ENCODE results near the gene CDKN2C. TPM values are rescaled to one million over a fixed set of nuclear protein-coding genes. Genes with fewer than 3 reads are reported as not detected.

CDKN2C gene
- total and polyA plus RNA-seq, 2 experiments from 2014 or later = not detected

DNA sequence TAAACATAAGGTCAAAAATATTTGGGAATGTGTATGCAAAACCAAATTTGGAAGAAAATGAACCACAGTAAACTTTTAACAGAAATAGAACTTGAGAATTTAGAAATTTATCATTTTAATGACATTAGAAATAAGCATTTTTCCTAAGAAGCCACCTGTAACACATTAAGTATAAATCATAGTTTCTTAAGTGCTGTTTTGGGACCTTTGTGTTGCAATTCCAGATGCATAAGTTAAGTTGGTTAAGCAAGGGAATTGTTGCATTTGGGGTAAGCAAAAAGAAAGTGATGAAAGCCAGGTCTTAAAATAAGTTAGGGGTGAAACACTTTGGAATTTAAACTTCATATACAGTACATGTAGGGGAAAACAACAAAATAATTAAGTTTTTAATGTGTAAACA is 49.8 kb downstream of the CDKN2C start:
- Histone ChIP-seq H3K27me3 (ENCODE audit: insufficient read depth) (no peaks in the 10 kb centered on the region), H3K4me3 (no peak overlapping the region), H3K36me3 (ENCODE audit: insufficient read depth) (no peaks in the 10 kb centered on the region), H3K79me2 (replicated peaks; ENCODE audit: insufficient read depth) (no peaks in the 10 kb centered on the region), H3K4me1 (ENCODE audit: insufficient read depth) (no peaks in the 10 kb centered on the region), H2AFZ (no peak overlapping the region), H3K27ac (ENCODE audit: low read depth) (no peak overlapping the region), H3F3A (replicated peaks; ENCODE audit: low read depth) (no peaks in the 10 kb centered on the region), H4K20me1 (replicated peaks; ENCODE audit: insufficient read depth) (no peaks in the 10 kb centered on the region), H3K9me2 (ENCODE audit: insufficient read depth) (no peaks in the 10 kb centered on the region), H3K4me2 (no peak overlapping the region)
- Mint-ChIP-seq H3K36me3 (ENCODE audit: low read depth) (no peaks in the 10 kb centered on the region), H3K4me3 (no peak overlapping the region), H3K9me3 (no peaks in the 10 kb centered on the region; the same call in 2 of the 3 replicates), H3K4me1 (no peaks in the 10 kb centered on the region), H3K27me3 (ENCODE audit: insufficient read depth, low read depth, poor library complexity) (peaks cover 5% of the 10 kb centered on the region), H3K27ac (no peak overlapping the region)
- TF ChIP-seq, protein P1, sequence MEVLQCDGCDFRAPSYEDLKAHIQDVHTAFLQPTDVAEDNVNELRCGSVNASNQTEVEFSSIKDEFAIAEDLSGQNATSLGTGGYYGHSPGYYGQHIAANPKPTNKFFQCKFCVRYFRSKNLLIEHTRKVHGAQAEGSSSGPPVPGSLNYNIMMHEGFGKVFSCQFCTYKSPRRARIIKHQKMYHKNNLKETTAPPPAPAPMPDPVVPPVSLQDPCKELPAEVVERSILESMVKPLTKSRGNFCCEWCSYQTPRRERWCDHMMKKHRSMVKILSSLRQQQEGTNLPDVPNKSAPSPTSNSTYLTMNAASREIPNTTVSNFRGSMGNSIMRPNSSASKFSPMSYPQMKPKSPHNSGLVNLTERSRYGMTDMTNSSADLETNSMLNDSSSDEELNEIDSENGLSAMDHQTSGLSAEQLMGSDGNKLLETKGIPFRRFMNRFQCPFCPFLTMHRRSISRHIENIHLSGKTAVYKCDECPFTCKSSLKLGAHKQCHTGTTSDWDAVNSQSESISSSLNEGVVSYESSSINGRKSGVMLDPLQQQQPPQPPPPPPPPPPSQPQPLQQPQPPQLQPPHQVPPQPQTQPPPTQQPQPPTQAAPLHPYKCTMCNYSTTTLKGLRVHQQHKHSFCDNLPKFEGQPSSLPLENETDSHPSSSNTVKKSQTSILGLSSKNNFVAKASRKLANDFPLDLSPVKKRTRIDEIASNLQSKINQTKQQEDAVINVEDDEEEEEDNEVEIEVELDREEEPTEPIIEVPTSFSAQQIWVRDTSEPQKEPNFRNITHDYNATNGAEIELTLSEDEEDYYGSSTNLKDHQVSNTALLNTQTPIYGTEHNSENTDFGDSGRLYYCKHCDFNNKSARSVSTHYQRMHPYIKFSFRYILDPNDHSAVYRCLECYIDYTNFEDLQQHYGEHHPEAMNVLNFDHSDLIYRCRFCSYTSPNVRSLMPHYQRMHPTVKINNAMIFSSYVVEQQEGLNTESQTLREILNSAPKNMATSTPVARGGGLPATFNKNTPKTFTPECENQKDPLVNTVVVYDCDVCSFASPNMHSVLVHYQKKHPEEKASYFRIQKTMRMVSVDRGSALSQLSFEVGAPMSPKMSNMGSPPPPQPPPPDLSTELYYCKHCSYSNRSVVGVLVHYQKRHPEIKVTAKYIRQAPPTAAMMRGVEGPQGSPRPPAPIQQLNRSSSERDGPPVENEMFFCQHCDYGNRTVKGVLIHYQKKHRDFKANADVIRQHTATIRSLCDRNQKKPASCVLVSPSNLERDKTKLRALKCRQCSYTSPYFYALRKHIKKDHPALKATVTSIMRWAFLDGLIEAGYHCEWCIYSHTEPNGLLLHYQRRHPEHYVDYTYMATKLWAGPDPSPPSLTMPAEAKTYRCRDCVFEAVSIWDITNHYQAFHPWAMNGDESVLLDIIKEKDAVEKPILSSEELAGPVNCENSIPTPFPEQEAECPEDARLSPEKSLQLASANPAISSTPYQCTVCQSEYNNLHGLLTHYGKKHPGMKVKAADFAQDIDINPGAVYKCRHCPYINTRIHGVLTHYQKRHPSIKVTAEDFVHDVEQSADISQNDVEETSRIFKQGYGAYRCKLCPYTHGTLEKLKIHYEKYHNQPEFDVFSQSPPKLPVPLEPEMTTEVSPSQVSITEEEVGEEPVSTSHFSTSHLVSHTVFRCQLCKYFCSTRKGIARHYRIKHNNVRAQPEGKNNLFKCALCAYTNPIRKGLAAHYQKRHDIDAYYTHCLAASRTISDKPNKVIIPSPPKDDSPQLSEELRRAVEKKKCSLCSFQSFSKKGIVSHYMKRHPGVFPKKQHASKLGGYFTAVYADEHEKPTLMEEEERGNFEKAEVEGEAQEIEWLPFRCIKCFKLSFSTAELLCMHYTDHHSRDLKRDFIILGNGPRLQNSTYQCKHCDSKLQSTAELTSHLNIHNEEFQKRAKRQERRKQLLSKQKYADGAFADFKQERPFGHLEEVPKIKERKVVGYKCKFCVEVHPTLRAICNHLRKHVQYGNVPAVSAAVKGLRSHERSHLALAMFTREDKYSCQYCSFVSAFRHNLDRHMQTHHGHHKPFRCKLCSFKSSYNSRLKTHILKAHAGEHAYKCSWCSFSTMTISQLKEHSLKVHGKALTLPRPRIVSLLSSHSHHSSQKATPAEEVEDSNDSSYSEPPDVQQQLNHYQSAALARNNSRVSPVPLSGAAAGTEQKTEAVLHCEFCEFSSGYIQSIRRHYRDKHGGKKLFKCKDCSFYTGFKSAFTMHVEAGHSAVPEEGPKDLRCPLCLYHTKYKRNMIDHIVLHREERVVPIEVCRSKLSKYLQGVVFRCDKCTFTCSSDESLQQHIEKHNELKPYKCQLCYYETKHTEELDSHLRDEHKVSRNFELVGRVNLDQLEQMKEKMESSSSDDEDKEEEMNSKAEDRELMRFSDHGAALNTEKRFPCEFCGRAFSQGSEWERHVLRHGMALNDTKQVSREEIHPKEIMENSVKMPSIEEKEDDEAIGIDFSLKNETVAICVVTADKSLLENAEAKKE (CRISPR knock-in tag; IDR thresholded peaks at IDR 0.05) = no peak
- TF ChIP-seq, protein P2, sequence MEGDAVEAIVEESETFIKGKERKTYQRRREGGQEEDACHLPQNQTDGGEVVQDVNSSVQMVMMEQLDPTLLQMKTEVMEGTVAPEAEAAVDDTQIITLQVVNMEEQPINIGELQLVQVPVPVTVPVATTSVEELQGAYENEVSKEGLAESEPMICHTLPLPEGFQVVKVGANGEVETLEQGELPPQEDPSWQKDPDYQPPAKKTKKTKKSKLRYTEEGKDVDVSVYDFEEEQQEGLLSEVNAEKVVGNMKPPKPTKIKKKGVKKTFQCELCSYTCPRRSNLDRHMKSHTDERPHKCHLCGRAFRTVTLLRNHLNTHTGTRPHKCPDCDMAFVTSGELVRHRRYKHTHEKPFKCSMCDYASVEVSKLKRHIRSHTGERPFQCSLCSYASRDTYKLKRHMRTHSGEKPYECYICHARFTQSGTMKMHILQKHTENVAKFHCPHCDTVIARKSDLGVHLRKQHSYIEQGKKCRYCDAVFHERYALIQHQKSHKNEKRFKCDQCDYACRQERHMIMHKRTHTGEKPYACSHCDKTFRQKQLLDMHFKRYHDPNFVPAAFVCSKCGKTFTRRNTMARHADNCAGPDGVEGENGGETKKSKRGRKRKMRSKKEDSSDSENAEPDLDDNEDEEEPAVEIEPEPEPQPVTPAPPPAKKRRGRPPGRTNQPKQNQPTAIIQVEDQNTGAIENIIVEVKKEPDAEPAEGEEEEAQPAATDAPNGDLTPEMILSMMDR (conservative IDR thresholded peaks at IDR 0.05; ENCODE audit: low read depth in 2 of 2) = no peak
- TF ChIP-seq ZNF331 (CRISPR knock-in tag; IDR thresholded peaks at IDR 0.05; ENCODE audit: low read depth) (no peak), CREB1 (CRISPR knock-in tag; IDR thresholded peaks at IDR 0.05; ENCODE audit: low read depth) (no peak), EZH2phosphoT487 (IDR thresholded peaks at IDR 0.05; ENCODE audit: unreplicated experiment) (no peak)
- TF ChIP-seq, protein P3, sequence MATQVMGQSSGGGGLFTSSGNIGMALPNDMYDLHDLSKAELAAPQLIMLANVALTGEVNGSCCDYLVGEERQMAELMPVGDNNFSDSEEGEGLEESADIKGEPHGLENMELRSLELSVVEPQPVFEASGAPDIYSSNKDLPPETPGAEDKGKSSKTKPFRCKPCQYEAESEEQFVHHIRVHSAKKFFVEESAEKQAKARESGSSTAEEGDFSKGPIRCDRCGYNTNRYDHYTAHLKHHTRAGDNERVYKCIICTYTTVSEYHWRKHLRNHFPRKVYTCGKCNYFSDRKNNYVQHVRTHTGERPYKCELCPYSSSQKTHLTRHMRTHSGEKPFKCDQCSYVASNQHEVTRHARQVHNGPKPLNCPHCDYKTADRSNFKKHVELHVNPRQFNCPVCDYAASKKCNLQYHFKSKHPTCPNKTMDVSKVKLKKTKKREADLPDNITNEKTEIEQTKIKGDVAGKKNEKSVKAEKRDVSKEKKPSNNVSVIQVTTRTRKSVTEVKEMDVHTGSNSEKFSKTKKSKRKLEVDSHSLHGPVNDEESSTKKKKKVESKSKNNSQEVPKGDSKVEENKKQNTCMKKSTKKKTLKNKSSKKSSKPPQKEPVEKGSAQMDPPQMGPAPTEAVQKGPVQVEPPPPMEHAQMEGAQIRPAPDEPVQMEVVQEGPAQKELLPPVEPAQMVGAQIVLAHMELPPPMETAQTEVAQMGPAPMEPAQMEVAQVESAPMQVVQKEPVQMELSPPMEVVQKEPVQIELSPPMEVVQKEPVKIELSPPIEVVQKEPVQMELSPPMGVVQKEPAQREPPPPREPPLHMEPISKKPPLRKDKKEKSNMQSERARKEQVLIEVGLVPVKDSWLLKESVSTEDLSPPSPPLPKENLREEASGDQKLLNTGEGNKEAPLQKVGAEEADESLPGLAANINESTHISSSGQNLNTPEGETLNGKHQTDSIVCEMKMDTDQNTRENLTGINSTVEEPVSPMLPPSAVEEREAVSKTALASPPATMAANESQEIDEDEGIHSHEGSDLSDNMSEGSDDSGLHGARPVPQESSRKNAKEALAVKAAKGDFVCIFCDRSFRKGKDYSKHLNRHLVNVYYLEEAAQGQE (IDR thresholded peaks at IDR 0.05; ENCODE audit: unreplicated experiment) = no peak
- no peak for ATAC-seq
- no peak for DNase-seq (ENCODE audit: low spot score)

Other genes starting within 250 kb of the CDKN2C start
- 53.2 and 54.2 TPM in 2 replicates for gene FAF1, start 10.0 kb upstream of the CDKN2C start, total RNA-seq (2014; rRNA removed; shearing (Covaris generic))
- 19.8 and 24.1 TPM in 2 replicates for gene FAF1, start 10.0 kb upstream of the CDKN2C start, polyA plus RNA-seq (2016; fragmentation: Nextera tagmentation; extraction: Ambion mirVana)
- not detected in 2 replicates for gene C1orf185, start 132.0 kb downstream of the CDKN2C start, total RNA-seq (2014; rRNA removed; shearing (Covaris generic))
- not detected in 2 replicates for gene C1orf185, start 132.0 kb downstream of the CDKN2C start, polyA plus RNA-seq (2016; fragmentation: Nextera tagmentation; extraction: Ambion mirVana)